ENCODE measurements around the gene OR52H1. TPM values are rescaled to one million over a fixed set of nuclear protein-coding genes. Genes with fewer than 3 reads are reported as not detected.

Gene OR52H1
- total and polyA plus RNA-seq, 9 of the 15 experiments (the other 6 are each of a cell fraction or from before 2014, with no cell fraction given), result 0.15 TPM; not detected in 8

Other genes starting within 250 kb of the OR52H1 start
Only the 7 nearest of the 20 such genes appear.
- not detected in 2 replicates for gene OR51I2, start 99.2 kb downstream of the OR52H1 start, total RNA-seq (2014; rRNA removed)
- gene OR51I2, start 99.2 kb downstream of the OR52H1 start, total RNA-seq (2014; rRNA removed; fragmentation: Illumina TruSeq; extraction: Trizol), result not detected in 2 replicates
- gene OR51I2, start 99.2 kb downstream of the OR52H1 start, total RNA-seq (2015; rRNA removed; fragmentation: Illumina TruSeq; extraction: Trizol), result not detected in 2 replicates
- gene OR51I2, start 99.2 kb downstream of the OR52H1 start, total RNA-seq (2021), result not detected in 2 replicates
- gene OR51I2, start 99.2 kb downstream of the OR52H1 start, polyA plus RNA-seq (2011; rRNA removed), result not detected in 2 replicates
- gene OR51I2, start 99.2 kb downstream of the OR52H1 start, polyA plus RNA-seq (2014; fragmentation: Illumina TruSeq; extraction: Trizol), result not detected in 2 replicates
- under 1 TPM; 0.06 to 0.61 TPM for gene OR51I2, start 99.2 kb downstream of the OR52H1 start, polyA plus RNA-seq (2014; fragmentation: Nextera tagmentation; extraction: Ambion mirVana)
- 0.07 TPM in 1 of 2 replicates, not detected in the other for gene OR51I2, start 99.2 kb downstream of the OR52H1 start, polyA plus RNA-seq (2014; rRNA removed)
- gene OR52D1, start 59.9 kb downstream of the OR52H1 start, total RNA-seq (2014; rRNA removed), result 0.12 and 0.14 TPM in 2 replicates
- gene OR52D1, start 59.9 kb downstream of the OR52H1 start, total RNA-seq (2014; rRNA removed; fragmentation: Illumina TruSeq; extraction: Trizol), result not detected in 2 replicates
- not detected in 2 replicates for gene OR52D1, start 59.9 kb downstream of the OR52H1 start, total RNA-seq (2015; rRNA removed; fragmentation: Illumina TruSeq; extraction: Trizol)
- not detected in 2 replicates for gene OR52D1, start 59.9 kb downstream of the OR52H1 start, total RNA-seq (2021)
- gene OR52D1, start 59.9 kb downstream of the OR52H1 start, polyA plus RNA-seq (2011; rRNA removed), result not detected in 2 replicates
- not detected in 2 replicates for gene OR52D1, start 59.9 kb downstream of the OR52H1 start, polyA plus RNA-seq (2014; fragmentation: Illumina TruSeq; extraction: Trizol)
- gene OR52D1, start 59.9 kb downstream of the OR52H1 start, polyA plus RNA-seq (2014; fragmentation: Nextera tagmentation; extraction: Ambion mirVana), result 1 to 10 TPM in 1 of 2 experiments, under 1 TPM in 1; 0.97 to 1.3 TPM
- gene OR52D1, start 59.9 kb downstream of the OR52H1 start, polyA plus RNA-seq (2014; rRNA removed), result not detected in 2 replicates
- 0.27 TPM in 1 of 2 replicates, not detected in the other for gene UBQLN3, start 38.6 kb downstream of the OR52H1 start, total RNA-seq (2014; rRNA removed)
- gene UBQLN3, start 38.6 kb downstream of the OR52H1 start, total RNA-seq (2014; rRNA removed; fragmentation: Illumina TruSeq; extraction: Trizol), result not detected in 2 replicates
- not detected in 2 replicates for gene UBQLN3, start 38.6 kb downstream of the OR52H1 start, total RNA-seq (2015; rRNA removed; fragmentation: Illumina TruSeq; extraction: Trizol)
- gene UBQLN3, start 38.6 kb downstream of the OR52H1 start, total RNA-seq (2021), result 0.07 TPM in 1 of 2 replicates, not detected in the other
- gene UBQLN3, start 38.6 kb downstream of the OR52H1 start, polyA plus RNA-seq (2011; rRNA removed), result 0.05 TPM in 1 of 2 replicates, not detected in the other
- not detected in 2 replicates for gene UBQLN3, start 38.6 kb downstream of the OR52H1 start, polyA plus RNA-seq (2014; fragmentation: Illumina TruSeq; extraction: Trizol)
- gene UBQLN3, start 38.6 kb downstream of the OR52H1 start, polyA plus RNA-seq (2014; fragmentation: Nextera tagmentation; extraction: Ambion mirVana), result under 1 TPM in 1 of 2 experiments, not detected in 1; 0.01 TPM
- gene UBQLN3, start 38.6 kb downstream of the OR52H1 start, polyA plus RNA-seq (2014; rRNA removed), result not detected in 2 replicates
- 0.14 and 0.16 TPM in 2 replicates for gene UBQLNL, start 31.8 kb downstream of the OR52H1 start, total RNA-seq (2014; rRNA removed)
- gene UBQLNL, start 31.8 kb downstream of the OR52H1 start, total RNA-seq (2014; rRNA removed; fragmentation: Illumina TruSeq; extraction: Trizol), result 0.16 and 0.18 TPM in 2 replicates
- gene UBQLNL, start 31.8 kb downstream of the OR52H1 start, total RNA-seq (2015; rRNA removed; fragmentation: Illumina TruSeq; extraction: Trizol), result 0.11 and 0.14 TPM in 2 replicates
- gene UBQLNL, start 31.8 kb downstream of the OR52H1 start, total RNA-seq (2021), result 0.09 and 0.20 TPM in 2 replicates
- gene UBQLNL, start 31.8 kb downstream of the OR52H1 start, polyA plus RNA-seq (2011; rRNA removed), result 0.14 and 0.20 TPM in 2 replicates
- gene UBQLNL, start 31.8 kb downstream of the OR52H1 start, polyA plus RNA-seq (2014; fragmentation: Illumina TruSeq; extraction: Trizol), result 0.06 and 0.27 TPM in 2 replicates
- gene UBQLNL, start 31.8 kb downstream of the OR52H1 start, polyA plus RNA-seq (2014; fragmentation: Nextera tagmentation; extraction: Ambion mirVana), result under 1 TPM; 0.07 to 0.14 TPM
- 0.24 TPM in 1 of 2 replicates, not detected in the other for gene UBQLNL, start 31.8 kb downstream of the OR52H1 start, polyA plus RNA-seq (2014; rRNA removed)
- not detected in 2 replicates for gene OR52B6, start 32.3 kb upstream of the OR52H1 start, total RNA-seq (2014; rRNA removed)
- not detected in 2 replicates for gene OR52B6, start 32.3 kb upstream of the OR52H1 start, total RNA-seq (2014; rRNA removed; fragmentation: Illumina TruSeq; extraction: Trizol)
- not detected in 2 replicates for gene OR52B6, start 32.3 kb upstream of the OR52H1 start, total RNA-seq (2015; rRNA removed; fragmentation: Illumina TruSeq; extraction: Trizol)
- not detected in 2 replicates for gene OR52B6, start 32.3 kb upstream of the OR52H1 start, total RNA-seq (2021)
- not detected in 2 replicates for gene OR52B6, start 32.3 kb upstream of the OR52H1 start, polyA plus RNA-seq (2011; rRNA removed)
- not detected in 2 replicates for gene OR52B6, start 32.3 kb upstream of the OR52H1 start, polyA plus RNA-seq (2014; fragmentation: Illumina TruSeq; extraction: Trizol)
- not detected for gene OR52B6, start 32.3 kb upstream of the OR52H1 start, polyA plus RNA-seq (2014; fragmentation: Nextera tagmentation; extraction: Ambion mirVana)
- not detected in 2 replicates for gene OR52B6, start 32.3 kb upstream of the OR52H1 start, polyA plus RNA-seq (2014; rRNA removed)
- gene TRIM6, start 48.1 kb upstream of the OR52H1 start, total RNA-seq (2014; rRNA removed), result 5.6 and 6.0 TPM in 2 replicates
- gene TRIM6, start 48.1 kb upstream of the OR52H1 start, total RNA-seq (2014; rRNA removed; fragmentation: Illumina TruSeq; extraction: Trizol), result 7.4 and 7.6 TPM in 2 replicates
- gene TRIM6, start 48.1 kb upstream of the OR52H1 start, total RNA-seq (2015; rRNA removed; fragmentation: Illumina TruSeq; extraction: Trizol), result 10.3 and 10.5 TPM in 2 replicates
- gene TRIM6, start 48.1 kb upstream of the OR52H1 start, total RNA-seq (2021), result 6.7 and 7.2 TPM in 2 replicates
- gene TRIM6, start 48.1 kb upstream of the OR52H1 start, polyA plus RNA-seq (2011; rRNA removed), result 7.7 and 9.5 TPM in 2 replicates
- gene TRIM6, start 48.1 kb upstream of the OR52H1 start, polyA plus RNA-seq (2014; fragmentation: Illumina TruSeq; extraction: Trizol), result 8.2 and 11.8 TPM in 2 replicates
- gene TRIM6, start 48.1 kb upstream of the OR52H1 start, polyA plus RNA-seq (2014; fragmentation: Nextera tagmentation; extraction: Ambion mirVana), result 1 to 10 TPM; 5.0 to 8.7 TPM
- 9.8 and 9.9 TPM in 2 replicates for gene TRIM6, start 48.1 kb upstream of the OR52H1 start, polyA plus RNA-seq (2014; rRNA removed)
- gene TRIM34, start 76.5 kb upstream of the OR52H1 start, total RNA-seq (2014; rRNA removed), result 0.78 and 0.91 TPM in 2 replicates
- gene TRIM34, start 76.5 kb upstream of the OR52H1 start, total RNA-seq (2014; rRNA removed; fragmentation: Illumina TruSeq; extraction: Trizol), result 1.1 and 1.3 TPM in 2 replicates
- 1.7 and 2.0 TPM in 2 replicates for gene TRIM34, start 76.5 kb upstream of the OR52H1 start, total RNA-seq (2015; rRNA removed; fragmentation: Illumina TruSeq; extraction: Trizol)
- gene TRIM34, start 76.5 kb upstream of the OR52H1 start, total RNA-seq (2021), result 0.31 and 0.40 TPM in 2 replicates
- 1.8 and 2.2 TPM in 2 replicates for gene TRIM34, start 76.5 kb upstream of the OR52H1 start, polyA plus RNA-seq (2011; rRNA removed)
- 0.72 and 1.3 TPM in 2 replicates for gene TRIM34, start 76.5 kb upstream of the OR52H1 start, polyA plus RNA-seq (2014; fragmentation: Illumina TruSeq; extraction: Trizol)
- gene TRIM34, start 76.5 kb upstream of the OR52H1 start, polyA plus RNA-seq (2014; fragmentation: Nextera tagmentation; extraction: Ambion mirVana), result 1 to 10 TPM; 1.5 to 2.9 TPM
- 0.88 and 1.0 TPM in 2 replicates for gene TRIM34, start 76.5 kb upstream of the OR52H1 start, polyA plus RNA-seq (2014; rRNA removed)